DMS 273 (cell line): ENCODE data around the gene SEC61A2.
"Not testable (repeated sequence)": the region's sequence is repeated elsewhere in the genome, so short reads cannot be mapped to it uniquely, and the experiment has no call there.

Source experiments
- DNase-seq: peaks from one replicate; lab custom pipeline; 2025; ENCODE audit not compliant: unreplicated experiment; lab: John Stamatoyannopoulos, UW

SEC61A2 gene

GRCh38 chr10:12158111-12158510 lies 28.6 kb downstream of the SEC61A2 start:
- no peak for DNase-seq

- no peak for DNase-seq
These were observed 31.2 kb downstream of the SEC61A2 start for GRCh38 chr10:12160664-12161063.

GRCh38 chr10:12162927-12163326 lies 33.5 kb downstream of the SEC61A2 start:
- no peak for DNase-seq

- DNase-seq = no peak
These were observed 34.6 kb downstream of the SEC61A2 start for GRCh38 chr10:12164085-12164484.

GRCh38 chr10:12165036-12165435 lies 35.6 kb downstream of the SEC61A2 start:
- no peak for DNase-seq

- no peak for DNase-seq
These were observed 36.7 kb downstream of the SEC61A2 start for GRCh38 chr10:12165999-12166775.

GRCh38 chr10:12171512-12171911 lies 42.0 kb downstream of the SEC61A2 start:
- not testable (repeated sequence) for DNase-seq

- no peak for DNase-seq
These were observed 48.2 kb downstream of the SEC61A2 start for GRCh38 chr10:12177642-12178041.

GRCh38 chr10:12179606-12180170 lies 50.2 kb downstream of the SEC61A2 start:
- no peak for DNase-seq

- no peak for DNase-seq
These were observed 50.9 kb downstream of the SEC61A2 start for GRCh38 chr10:12180221-12180974.

GRCh38 chr10:12181065-12181775 lies 51.7 kb downstream of the SEC61A2 start:
- DNase-seq = no peak

- DNase-seq = no peak
These were observed 54.7 kb downstream of the SEC61A2 start for GRCh38 chr10:12184165-12184564.

GRCh38 chr10:12186323-12186722 lies 56.8 kb downstream of the SEC61A2 start:
- DNase-seq = no peak

GRCh38 chr10:12187321-12187905 lies 57.9 kb downstream of the SEC61A2 start:
- DNase-seq = no peak

GRCh38 chr10:12188656-12189055 lies 59.2 kb downstream of the SEC61A2 start:
- no peak for DNase-seq

GRCh38 chr10:12189426-12189825 lies 59.9 kb downstream of the SEC61A2 start:
- no peak for DNase-seq

GRCh38 chr10:12191715-12192114 lies 62.2 kb downstream of the SEC61A2 start:
- DNase-seq = peak; percentile 54

- no peak for DNase-seq
These were observed 63.7 kb downstream of the SEC61A2 start for GRCh38 chr10:12193193-12193592.

GRCh38 chr10:12194752-12195271 lies 65.3 kb downstream of the SEC61A2 start:
- DNase-seq = peak; percentile 59

GRCh38 chr10:12195281-12195602 lies 65.8 kb downstream of the SEC61A2 start:
- no peak for DNase-seq
